IMR-90 (cell line): ENCODE data around the gene ETFA. TPM values are rescaled to one million over a fixed set of nuclear protein-coding genes. Genes with fewer than 3 reads are reported as not detected.

Source experiments
- ATAC-seq: fragments of 200-7000 bp; cut with Tn5 transposase; 2 replicates; pipeline ENCODE4 v1.9.1; 2020; ENCODE audit warnings: low read depth, mild to moderate bottlenecking, moderate library complexity
- BruUV-seq: library from RNA; stranded (reverse); fragments of 400-500 nt; replicated peaks from 2 replicates; lab custom pipeline; 2021; lab: Mats Ljungman, UMichigan
- CTCF ChIA-PET: fragments of 300-600 bp; formaldehyde crosslinking; extraction: SDS; loops from one replicate; lab custom pipeline; 2021; ENCODE audit warnings: antibody characterized with exemption; lab: Yijun Ruan, JAX
- POLR2A ChIA-PET: fragments of 300-600 bp; sonication (Branson Sonifier 250); formaldehyde crosslinking; loops from one replicate; lab custom pipeline; 2022; ENCODE audit warnings: antibody characterized with exemption; ENCODE audit not compliant: unreplicated experiment; lab: Charles Lee
- DNase-seq: peaks from one replicate; pipeline ENCODE4 v3.0.0; 2013
- H2AFZ ChIP-seq: replicated peaks from 2 replicates; pipeline ENCODE3; 2013; ENCODE audit warnings: low read length, mild to moderate bottlenecking; ENCODE audit not compliant: poor library complexity
- H2AK5ac ChIP-seq: 2 replicates; pipeline ENCODE4 v1.6.1; 2013; ENCODE audit warnings: low read depth, low read length, inconsistent platforms
- H2AK9ac ChIP-seq: replicated peaks from 2 replicates; pipeline ENCODE3; 2013; ENCODE audit warnings: mild to moderate bottlenecking, low read depth, low read length, moderate library complexity; ENCODE audit not compliant: poor library complexity
- H2BK120ac ChIP-seq: 2 replicates; pipeline ENCODE4 v1.6.1; 2013; ENCODE audit warnings: low read depth, low read length, inconsistent platforms
- H2BK15ac ChIP-seq: 3 replicates; pipeline ENCODE4 v1.6.1; 2013; ENCODE audit warnings: low read depth, low read length, inconsistent platforms
- H2BK20ac ChIP-seq: 2 replicates; pipeline ENCODE4 v1.6.1; 2013; ENCODE audit warnings: low read depth, mild to moderate bottlenecking, inconsistent platforms, low read length, moderate library complexity
- H2BK5ac ChIP-seq: 2 replicates; pipeline ENCODE4 v1.6.1; 2013; ENCODE audit warnings: mild to moderate bottlenecking, low read depth, low read length, inconsistent platforms; ENCODE audit not compliant: poor library complexity, severe bottlenecking
- H3K14ac ChIP-seq: replicated peaks from 2 replicates; pipeline ENCODE4 v1.6.1; 2013; ENCODE audit warnings: low read depth, low read length, inconsistent platforms
- H3K18ac ChIP-seq: 2 replicates; pipeline ENCODE4 v1.6.1; 2013; ENCODE audit warnings: low read depth, low read length, control low read depth
- H3K23ac ChIP-seq: 2 replicates; pipeline ENCODE4 v1.6.1; 2013; ENCODE audit warnings: low read depth, low read length, inconsistent platforms
- H3K27ac ChIP-seq: 2 replicates; pipeline ENCODE4 v1.5.1; 2013; ENCODE audit warnings: mild to moderate bottlenecking, control low read depth, low read length; ENCODE audit not compliant: insufficient read depth
- H3K27me3 ChIP-seq: 2 replicates; pipeline ENCODE4 v1.6.1; 2013; ENCODE audit warnings: low read length; ENCODE audit not compliant: control insufficient read depth, insufficient read depth
- H3K36me3 ChIP-seq: 2 replicates; pipeline ENCODE4 v1.6.1; 2013; ENCODE audit warnings: low read length, mixed read lengths; ENCODE audit not compliant: control insufficient read depth, insufficient read depth
- H3K4ac ChIP-seq: 2 replicates; pipeline ENCODE4 v1.6.1; 2013; ENCODE audit warnings: low read depth, low read length, inconsistent platforms
- H3K4me1 ChIP-seq: 2 replicates; pipeline ENCODE4 v1.6.1; 2013; ENCODE audit warnings: low read length, mixed read lengths; ENCODE audit not compliant: control insufficient read depth, insufficient read depth
- H3K4me2 ChIP-seq: 2 replicates; pipeline ENCODE4 v1.6.1; 2013; ENCODE audit warnings: low read depth, mild to moderate bottlenecking, control low read depth, low read length, moderate library complexity
- H3K4me3 ChIP-seq: 2 replicates; pipeline ENCODE4 v1.5.1; 2013; ENCODE audit warnings: low read depth, mild to moderate bottlenecking, control low read depth, low read length, moderate library complexity; ENCODE audit not compliant: insufficient read depth
- H3K56ac ChIP-seq: 2 replicates; pipeline ENCODE4 v1.6.1; 2013; ENCODE audit warnings: low read length, inconsistent platforms; ENCODE audit not compliant: insufficient read depth; ENCODE audit errors: extremely low read depth
- H3K79me1 ChIP-seq, 2 experiments: 2 replicates each; pipeline ENCODE4 v1.6.1; 2013; ENCODE audit warnings: low read length in 2 of 2, inconsistent platforms in 1 of 2, low read depth in 1 of 2
- H3K9ac ChIP-seq: 2 replicates; pipeline ENCODE4 v1.6.1; 2013; ENCODE audit warnings: low read depth, low read length, control low read depth
- H3K9me1 ChIP-seq: 2 replicates; pipeline ENCODE4 v1.6.1; 2013; ENCODE audit warnings: low read length, inconsistent platforms; ENCODE audit not compliant: insufficient read depth
- H3K9me3 ChIP-seq: 2 replicates; pipeline ENCODE4 v1.6.1; 2013; ENCODE audit warnings: low read length; ENCODE audit not compliant: control insufficient read depth, insufficient read depth
- H4K20me1 ChIP-seq: 2 replicates; pipeline ENCODE4 v1.6.1; 2013; ENCODE audit warnings: low read length, inconsistent platforms; ENCODE audit not compliant: insufficient read depth
- H4K5ac ChIP-seq: 2 replicates; pipeline ENCODE4 v1.6.1; 2013; ENCODE audit warnings: mild to moderate bottlenecking, low read depth, low read length, control low read depth
- H4K8ac ChIP-seq, 2 experiments: 2 replicates each; pipeline ENCODE4 v1.6.1; 2013; ENCODE audit warnings: low read depth in 2 of 2, low read length in 2 of 2, control low read depth in 1 of 2, inconsistent platforms in 1 of 2
- H4K91ac ChIP-seq: 2 replicates; pipeline ENCODE4 v1.6.1; 2013; ENCODE audit warnings: low read depth, low read length, inconsistent platforms; ENCODE audit not compliant: insufficient read depth
- RAD21 ChIP-seq: IDR thresholded peaks from 2 replicates; pipeline ENCODE4 v1.6.1; 2012; ENCODE audit warnings: low read length, improper control_type of control experiment
- RFX5 ChIP-seq: IDR thresholded peaks from 2 replicates; pipeline ENCODE4 v1.8.0; 2012; ENCODE audit warnings: low read depth, mild to moderate bottlenecking, low read length, moderate library complexity
- SMC3 ChIP-seq: fragments of 150-350 bp; IDR thresholded peaks from 2 replicates; pipeline ENCODE4 v1.6.1; 2016; ENCODE audit warnings: low read depth, mild to moderate bottlenecking, antibody characterized with exemption, low read length, moderate library complexity
- WGBS, 2 experiments: methylation state at CpG; one replicate each; pipeline versions ENCODE4 v1.1.5 to v1.1.7; 2013; ENCODE audit warnings: missing lambda C conversion rate in 2 of 2; ENCODE audit not compliant: insufficient read length in 1 of 2; ENCODE audit errors: extremely low coverage in 2 of 2; 5-methylcytosine and 5-hydroxymethylcytosine counted together
- dilution Hi-C: fragments of 300-500 bp; cut with HindIII; formaldehyde crosslinking; loops from one replicate; pipeline ENCODE4 v1.14.3; 2018; ENCODE audit warnings: low sequenced_read_pairs; ENCODE audit not compliant: unreplicated experiment
- in situ Hi-C: fragments of 300-500 bp; cut with MboI; formaldehyde crosslinking; loops from 3 replicates; pipeline ENCODE4 v1.14.3; 2019; ENCODE audit warnings: low sequenced_read_pairs, inconsistent platforms, mixed read lengths
- intact Hi-C: fragments of 100-400 bp; cut with micrococcal nuclease; formaldehyde crosslinking; loops from 2 replicates; pipeline ENCODE4 v1.10.0; 2022
- polyA plus RNA-seq, 3 experiments: library from polyadenylated mRNA; depleted of rRNA; stranded (reverse); fragments of >200 nt; gene quantifications; 2 replicates each; pipeline ENCODE4 v1.2.3, GENCODE V29; 2012; ENCODE audit warnings: low replicate concordance in 1 of 3
- total RNA-seq: library from RNA; depleted of rRNA; stranded (reverse); fragments of >200 nt; gene quantifications from 2 replicates; pipeline ENCODE4 v1.2.3, GENCODE V29; 2012
- TF ChIP-seq, protein P1 (sequence below): conservative IDR thresholded peaks from 2 replicates; pipeline ENCODE4 v1.5.1; 2012; ENCODE audit warnings: mild to moderate bottlenecking, low read depth, low read length, improper control_type of control experiment

ETFA gene
- total and polyA plus RNA-seq, 2 of the 4 experiments (the other 2 are of a cell fraction) = 115 to 172 TPM

DNA sequence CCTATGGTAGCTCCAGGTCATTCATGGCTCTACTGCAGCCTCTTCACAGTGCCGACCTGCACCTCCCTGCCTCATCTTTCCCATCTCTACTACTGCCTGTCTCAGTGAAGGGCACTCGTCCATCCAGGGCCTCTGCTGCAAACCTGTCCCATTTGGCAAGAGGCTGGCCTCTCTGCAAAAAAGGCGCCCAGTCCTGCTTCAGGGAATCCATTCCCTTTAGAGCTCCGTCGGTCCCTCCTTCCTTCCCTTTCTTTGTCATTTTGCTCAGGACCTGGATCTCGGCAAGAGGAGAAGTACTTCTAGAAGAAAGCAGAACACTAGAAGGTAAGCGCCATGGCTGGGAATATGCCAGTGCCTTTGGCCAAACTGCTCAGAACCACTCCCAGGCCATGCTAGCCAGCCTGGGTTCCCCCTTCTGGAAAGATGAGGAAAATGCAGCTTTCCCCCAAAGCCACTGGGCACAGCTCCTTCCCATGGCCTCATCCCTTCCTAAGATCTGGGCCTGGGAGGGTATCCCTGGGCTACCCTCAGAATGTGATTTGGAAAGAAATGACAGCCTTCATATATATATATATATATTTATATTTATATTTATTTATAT, 18.9 kb upstream of the ETFA start:
- ATAC-seq (peak; percentile 73), DNase-seq (peak; percentile 46)
- peaks cover 6% of the 10 kb centered on the region; the same call in 1 of the 2 replicates for H3K4me1 ChIP-seq
- peaks cover 3% of the 10 kb centered on the region; the same call in 1 of the 2 replicates for H3K9me1 ChIP-seq
- in situ Hi-C loops = loop anchor here (5.0 kb wide), 1 partner anchor 133 kb away; no protein-coding TSS in a partner anchor
- H3K56ac ChIP-seq = no peak overlapping the region
- no peaks in the 10 kb centered on the region for H4K20me1 ChIP-seq
- H3K27me3 ChIP-seq = peaks cover 3% of the 10 kb centered on the region; the same call in 1 of the 2 replicates
- no peak overlapping the region for H3K4me2 ChIP-seq
- H3K79me1 ChIP-seq = no peaks in the 10 kb centered on the region
- no TSS peak for BruUV-seq
- peak overlapping the region; percentile 26 for H2AFZ ChIP-seq
- H3K4me3 ChIP-seq = no peak overlapping the region
- no peak overlapping the region for H3K4ac ChIP-seq
- H4K91ac ChIP-seq = no peak overlapping the region
- intact Hi-C loops = loop anchor here (1.0 kb wide), 1 partner anchor 140 kb away; no protein-coding TSS in a partner anchor
- no peak overlapping the region; the same call in 1 of the 2 replicates for H2AK5ac ChIP-seq
- H3K9me3 ChIP-seq = no peaks in the 10 kb centered on the region
- dilution Hi-C loops = no loop called here
- H3K18ac ChIP-seq = no peak overlapping the region
- no peak overlapping the region for H3K14ac ChIP-seq
- ChIA-PET POLR2A (interaction anchor here (0.6 kb wide), 1 partner anchor 607 kb away, joined by 5 read pairs; a partner anchor contains a TSS), CTCF (interaction anchor here (0.7 to 1.6 kb wide), 3 partner anchors 90 to 139 kb away, joined by 3 to 4 read pairs (median 3); no protein-coding TSS in a partner anchor)
- H2BK120ac ChIP-seq = no peak overlapping the region
- TF ChIP-seq SMC3 (peak; percentile 55), RFX5 (no peak), RAD21 (peak; percentile 52)
- TF ChIP-seq, protein P1, sequence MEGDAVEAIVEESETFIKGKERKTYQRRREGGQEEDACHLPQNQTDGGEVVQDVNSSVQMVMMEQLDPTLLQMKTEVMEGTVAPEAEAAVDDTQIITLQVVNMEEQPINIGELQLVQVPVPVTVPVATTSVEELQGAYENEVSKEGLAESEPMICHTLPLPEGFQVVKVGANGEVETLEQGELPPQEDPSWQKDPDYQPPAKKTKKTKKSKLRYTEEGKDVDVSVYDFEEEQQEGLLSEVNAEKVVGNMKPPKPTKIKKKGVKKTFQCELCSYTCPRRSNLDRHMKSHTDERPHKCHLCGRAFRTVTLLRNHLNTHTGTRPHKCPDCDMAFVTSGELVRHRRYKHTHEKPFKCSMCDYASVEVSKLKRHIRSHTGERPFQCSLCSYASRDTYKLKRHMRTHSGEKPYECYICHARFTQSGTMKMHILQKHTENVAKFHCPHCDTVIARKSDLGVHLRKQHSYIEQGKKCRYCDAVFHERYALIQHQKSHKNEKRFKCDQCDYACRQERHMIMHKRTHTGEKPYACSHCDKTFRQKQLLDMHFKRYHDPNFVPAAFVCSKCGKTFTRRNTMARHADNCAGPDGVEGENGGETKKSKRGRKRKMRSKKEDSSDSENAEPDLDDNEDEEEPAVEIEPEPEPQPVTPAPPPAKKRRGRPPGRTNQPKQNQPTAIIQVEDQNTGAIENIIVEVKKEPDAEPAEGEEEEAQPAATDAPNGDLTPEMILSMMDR = peak; percentile 56
- no peak overlapping the region for H4K8ac ChIP-seq
- WGBS, 2 experiments = 59% methylated on average over 4 of the region's 7 CpGs; no CpG with 5 or more reads in 1 of the 2 experiments
- H2BK5ac ChIP-seq = no peak overlapping the region
- no peak overlapping the region for H3K23ac ChIP-seq
- H3K36me3 ChIP-seq = no peaks in the 10 kb centered on the region
- no peak overlapping the region for H3K27ac ChIP-seq
- peak overlapping the region; percentile 17 for H2AK9ac ChIP-seq
- H4K5ac ChIP-seq = no peak overlapping the region
- no peak overlapping the region for H2BK20ac ChIP-seq
- H3K9ac ChIP-seq = no peak overlapping the region
- no peak overlapping the region for H2BK15ac ChIP-seq
